HG02678 (cell line): ENCODE measurements around the gene GPC1.

Source experiments
- ATAC-seq: cut with Tn5 transposase; IDR thresholded peaks from one replicate; pipeline ENCODE4 v1.9.1; 2021; ENCODE audit warnings: mild to moderate bottlenecking, moderate library complexity; ENCODE audit not compliant: unreplicated experiment

The GPC1 gene

GRCh38 chr2:240440704-240441320, 5.3 kb downstream of the GPC1 start:
- ATAC-seq = no peak

- ATAC-seq = no peak
These were observed 6.0 kb downstream of the GPC1 start for GRCh38 chr2:240441326-240441992.

GRCh38 chr2:240441993-240442411, 6.5 kb downstream of the GPC1 start:
- no peak for ATAC-seq

- no peak for ATAC-seq
These were observed 7.6 kb downstream of the GPC1 start for GRCh38 chr2:240442891-240443715.

GRCh38 chr2:240443891-240444301, 8.4 kb downstream of the GPC1 start:
- no peak for ATAC-seq

- ATAC-seq = no peak
These were observed 9.0 kb downstream of the GPC1 start for GRCh38 chr2:240444464-240444863.

GRCh38 chr2:240445961-240446663, 10.6 kb downstream of the GPC1 start:
- ATAC-seq = no peak

GRCh38 chr2:240446664-240447175, 11.3 kb downstream of the GPC1 start:
- ATAC-seq = no peak

GRCh38 chr2:240447331-240447730, 11.9 kb downstream of the GPC1 start:
- no peak for ATAC-seq

GRCh38 chr2:240447934-240448333, 12.5 kb downstream of the GPC1 start:
- ATAC-seq = no peak

GRCh38 chr2:240448387-240449274, 13.2 kb downstream of the GPC1 start:
- no peak for ATAC-seq

GRCh38 chr2:240449764-240450531, 14.5 kb downstream of the GPC1 start:
- ATAC-seq = no peak

- ATAC-seq = no peak
These were observed 15.2 kb downstream of the GPC1 start for GRCh38 chr2:240450532-240451107.

- no peak for ATAC-seq
These were observed 15.7 kb downstream of the GPC1 start for GRCh38 chr2:240451108-240451611.

- ATAC-seq = no peak
These were observed 16.5 kb downstream of the GPC1 start for GRCh38 chr2:240451791-240452461.

GRCh38 chr2:240452462-240453256, 17.2 kb downstream of the GPC1 start:
- ATAC-seq = no peak

- no peak for ATAC-seq
These were observed 18.1 kb downstream of the GPC1 start for GRCh38 chr2:240453461-240454105.
